GM18870 (cell line): ENCODE data around the gene HP.
A peak's percentile ranks its signal among the peaks of the same experiment; 100 is the strongest.
"Not testable (repeated sequence)": the region's sequence is repeated elsewhere in the genome, so short reads cannot be mapped to it uniquely, and the experiment has no call there.

ENCODE experiments used
- ATAC-seq: cut with Tn5 transposase; IDR thresholded peaks from one replicate; pipeline ENCODE4 v1.9.1; 2021; ENCODE audit warnings: moderate library complexity; ENCODE audit not compliant: unreplicated experiment

Gene HP

GRCh38 chr16:72042157-72042660 is 12.1 kb upstream of the HP start:
- no peak for ATAC-seq

- ATAC-seq: no peak
These were observed 11.2 kb upstream of the HP start for GRCh38 chr16:72043058-72043457.

GRCh38 chr16:72043539-72043938 is 10.8 kb upstream of the HP start:
- ATAC-seq: no peak

GRCh38 chr16:72044296-72044695 is 10.0 kb upstream of the HP start:
- no peak for ATAC-seq

GRCh38 chr16:72044825-72045359 is 9.4 kb upstream of the HP start:
- no peak for ATAC-seq

GRCh38 chr16:72049110-72049509 is 5.2 kb upstream of the HP start:
- no peak for ATAC-seq

- ATAC-seq: no peak
These were observed 3.4 kb upstream of the HP start for GRCh38 chr16:72050769-72051464.

GRCh38 chr16:72051818-72052217 is 2.5 kb upstream of the HP start:
- no peak for ATAC-seq

- no peak for ATAC-seq
These were observed 1.6 kb downstream of the HP start for GRCh38 chr16:72055911-72056310.

- not testable (repeated sequence) for ATAC-seq
These were observed 3.0 kb downstream of the HP start for GRCh38 chr16:72057313-72057712.

GRCh38 chr16:72059060-72059459 is 4.8 kb downstream of the HP start:
- not testable (repeated sequence) for ATAC-seq

- ATAC-seq: no peak
These were observed 6.1 kb downstream of the HP start for GRCh38 chr16:72060405-72060804.

GRCh38 chr16:72061564-72061963 is 7.3 kb downstream of the HP start:
- ATAC-seq: no peak

- no peak for ATAC-seq
These were observed 10.1 kb downstream of the HP start for GRCh38 chr16:72064361-72064894.

GRCh38 chr16:72066747-72067146 is 12.4 kb downstream of the HP start:
- ATAC-seq: peak; percentile 40

- ATAC-seq: no peak
These were observed 14.6 kb downstream of the HP start for GRCh38 chr16:72068930-72069329.

- ATAC-seq: no peak
These were observed 18.4 kb downstream of the HP start for GRCh38 chr16:72072514-72073342.

GRCh38 chr16:72073560-72074230 is 19.4 kb downstream of the HP start:
- ATAC-seq: no peak

GRCh38 chr16:72075067-72075466 is 20.8 kb downstream of the HP start:
- ATAC-seq: not testable (repeated sequence)

- ATAC-seq: not testable (repeated sequence)
These were observed 22.8 kb downstream of the HP start for GRCh38 chr16:72076991-72077706.
